ENCODE results near the gene SUPT3H. TPM values are rescaled to one million over a fixed set of nuclear protein-coding genes. Genes with fewer than 3 reads are reported as not detected.
A peak's percentile ranks its signal among the peaks of the same experiment; 100 is the strongest.

Gene SUPT3H
- total RNA-seq, 6 experiments from 2014 or later, result 5.6 to 8.2 (median 6.5) TPM

DNA sequence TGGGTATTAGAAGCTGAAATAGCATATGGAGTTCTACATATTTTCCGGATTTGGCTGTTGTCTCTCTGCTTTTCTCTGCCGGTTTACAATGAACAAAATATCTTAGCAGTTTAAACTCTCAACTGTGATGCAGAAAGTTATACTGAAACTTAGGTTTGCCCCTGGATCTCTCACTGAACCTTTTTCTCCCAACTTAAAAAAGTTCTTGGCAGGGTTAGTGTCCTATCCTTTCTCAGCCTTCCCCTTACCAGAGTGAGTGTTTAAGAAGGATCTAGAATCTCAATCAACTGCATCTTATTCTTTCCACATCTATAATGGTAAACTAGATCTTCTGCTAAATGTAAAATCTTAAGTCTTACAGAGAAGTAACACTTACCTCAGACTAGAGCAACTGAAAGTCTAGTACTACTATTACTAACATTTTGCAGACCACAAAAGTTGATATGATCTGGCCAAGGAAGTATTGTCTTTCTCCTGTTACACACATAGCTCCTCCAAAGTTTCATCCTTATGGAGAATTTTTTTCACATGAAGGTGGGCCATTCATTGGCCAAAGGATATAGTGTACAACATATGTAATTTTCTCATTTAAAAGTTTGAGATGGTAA lies 441.9 kb downstream of the SUPT3H start:
- Mint-ChIP-seq H3K9me3 (no peaks in the 10 kb centered on the region), H3K36me3 (ENCODE audit: low read depth) (peaks cover under 1% of the 10 kb centered on the region; the same call in 1 of the 2 replicates), H3K4me3 (no peak overlapping the region), H3K4me1 (ENCODE audit: low read depth) (no peaks in the 10 kb centered on the region), H3K27ac (no peak overlapping the region), H3K27me3 (ENCODE audit: insufficient read depth) (no peaks in the 10 kb centered on the region; the same call in 1 of the 2 replicates)
- TF ChIP-seq, protein P1, sequence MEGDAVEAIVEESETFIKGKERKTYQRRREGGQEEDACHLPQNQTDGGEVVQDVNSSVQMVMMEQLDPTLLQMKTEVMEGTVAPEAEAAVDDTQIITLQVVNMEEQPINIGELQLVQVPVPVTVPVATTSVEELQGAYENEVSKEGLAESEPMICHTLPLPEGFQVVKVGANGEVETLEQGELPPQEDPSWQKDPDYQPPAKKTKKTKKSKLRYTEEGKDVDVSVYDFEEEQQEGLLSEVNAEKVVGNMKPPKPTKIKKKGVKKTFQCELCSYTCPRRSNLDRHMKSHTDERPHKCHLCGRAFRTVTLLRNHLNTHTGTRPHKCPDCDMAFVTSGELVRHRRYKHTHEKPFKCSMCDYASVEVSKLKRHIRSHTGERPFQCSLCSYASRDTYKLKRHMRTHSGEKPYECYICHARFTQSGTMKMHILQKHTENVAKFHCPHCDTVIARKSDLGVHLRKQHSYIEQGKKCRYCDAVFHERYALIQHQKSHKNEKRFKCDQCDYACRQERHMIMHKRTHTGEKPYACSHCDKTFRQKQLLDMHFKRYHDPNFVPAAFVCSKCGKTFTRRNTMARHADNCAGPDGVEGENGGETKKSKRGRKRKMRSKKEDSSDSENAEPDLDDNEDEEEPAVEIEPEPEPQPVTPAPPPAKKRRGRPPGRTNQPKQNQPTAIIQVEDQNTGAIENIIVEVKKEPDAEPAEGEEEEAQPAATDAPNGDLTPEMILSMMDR (IDR thresholded peaks at IDR 0.05), result no peak
- DNase-seq, result no peak

DNA sequence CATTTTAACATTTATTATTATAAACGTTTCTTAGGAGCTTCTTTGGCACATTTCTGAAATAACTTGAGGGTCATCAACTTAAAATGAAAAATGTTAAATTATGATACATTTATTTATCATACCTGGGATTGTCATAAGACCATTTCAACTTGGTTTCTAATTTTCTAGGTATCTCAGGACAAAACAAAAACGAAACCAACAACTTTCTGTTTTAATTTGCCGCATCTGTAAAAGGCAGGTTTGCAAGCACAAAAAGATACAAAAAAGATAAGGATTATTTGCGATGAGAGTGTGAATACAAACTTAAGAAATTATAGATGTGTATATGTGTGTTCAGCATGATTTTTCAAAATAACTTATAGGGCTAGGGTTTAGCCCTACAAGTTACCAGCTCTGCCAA lies 444.6 kb downstream of the SUPT3H start:
- Mint-ChIP-seq H3K4me3 (peak overlapping the region; percentile 62; the same call in 1 of the 2 replicates), H3K9me3 (no peaks in the 10 kb centered on the region), H3K36me3 (ENCODE audit: low read depth) (no peaks in the 10 kb centered on the region), H3K27ac (no peak overlapping the region), H3K27me3 (ENCODE audit: insufficient read depth) (no peaks in the 10 kb centered on the region), H3K4me1 (ENCODE audit: low read depth) (no peaks in the 10 kb centered on the region)
- no peak for DNase-seq
- TF ChIP-seq, protein P1 (IDR thresholded peaks at IDR 0.05), result no peak

DNA sequence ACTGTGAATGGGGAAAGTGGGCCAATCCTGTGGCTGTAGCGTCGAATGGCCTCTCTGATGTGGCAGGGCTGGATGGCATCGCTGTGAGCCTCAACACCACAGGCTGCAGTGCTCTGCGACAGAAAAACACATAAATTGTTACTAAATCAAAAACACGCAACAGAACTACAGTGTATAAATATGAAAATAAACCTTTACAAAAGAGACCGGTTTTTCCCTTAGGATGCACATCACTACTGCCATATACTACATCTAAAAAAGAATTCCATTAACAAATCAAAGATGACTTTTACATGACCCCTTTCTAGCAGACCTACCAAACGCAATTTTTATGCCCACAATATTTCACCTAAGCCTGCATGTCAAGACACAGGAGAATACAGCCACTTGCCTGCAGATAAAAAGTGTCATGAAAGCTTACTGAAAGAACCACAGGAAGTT lies 445.1 kb downstream of the SUPT3H start:
- Mint-ChIP-seq H3K36me3 (ENCODE audit: low read depth) (no peaks in the 10 kb centered on the region), H3K4me1 (ENCODE audit: low read depth) (no peaks in the 10 kb centered on the region), H3K27me3 (ENCODE audit: insufficient read depth) (no peaks in the 10 kb centered on the region), H3K9me3 (no peaks in the 10 kb centered on the region), H3K27ac (no peak overlapping the region), H3K4me3 (no peak overlapping the region; the same call in 1 of the 2 replicates)
- TF ChIP-seq, protein P1 (IDR thresholded peaks at IDR 0.05), result no peak
- DNase-seq, result no peak

DNA sequence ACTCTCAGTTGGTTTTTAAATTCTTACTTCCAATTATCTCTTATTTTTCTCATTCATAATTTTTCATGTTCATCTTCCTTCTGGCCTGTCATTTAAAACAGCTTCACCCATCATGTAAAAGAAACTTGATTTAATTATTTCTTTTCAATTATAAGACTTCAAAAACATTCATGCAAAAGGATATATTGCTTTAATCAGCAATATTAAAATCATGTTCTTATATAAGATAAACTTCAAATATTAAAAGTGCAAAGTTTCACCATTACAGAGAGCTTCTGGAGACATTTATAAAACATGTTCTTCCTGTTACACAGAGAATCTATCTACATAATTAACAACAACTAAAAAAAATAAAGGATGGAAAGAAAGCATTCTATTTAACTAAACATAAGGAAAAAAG lies 446.3 kb downstream of the SUPT3H start:
- TF ChIP-seq, protein P1 (IDR thresholded peaks at IDR 0.05), result no peak
- DNase-seq, result no peak
- Mint-ChIP-seq H3K27ac (no peak overlapping the region), H3K4me3 (no peak overlapping the region), H3K4me1 (ENCODE audit: low read depth) (no peaks in the 10 kb centered on the region), H3K9me3 (no peaks in the 10 kb centered on the region), H3K27me3 (ENCODE audit: insufficient read depth) (no peaks in the 10 kb centered on the region), H3K36me3 (ENCODE audit: low read depth) (no peaks in the 10 kb centered on the region)

DNA sequence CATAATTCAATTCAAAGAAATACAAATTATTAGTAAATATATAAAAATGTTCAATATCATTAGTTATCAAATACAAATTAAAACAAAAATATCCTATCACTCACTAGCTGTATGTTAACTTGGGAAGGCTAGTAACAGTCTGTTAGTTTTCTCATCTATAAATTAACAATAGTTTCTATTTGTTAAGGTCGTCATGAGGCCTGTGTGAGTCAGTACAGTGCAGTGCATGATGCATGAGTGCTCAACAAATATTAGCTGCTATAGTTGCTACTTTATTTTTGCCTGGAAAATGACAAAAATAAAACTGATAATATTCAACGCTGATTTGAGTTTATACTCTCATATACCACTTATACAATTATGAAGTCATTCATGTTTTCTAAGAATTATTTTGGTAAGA lies 451.2 kb downstream of the SUPT3H start:
- TF ChIP-seq, protein P1 (IDR thresholded peaks at IDR 0.05), result no peak
- Mint-ChIP-seq H3K36me3 (ENCODE audit: low read depth) (no peaks in the 10 kb centered on the region), H3K9me3 (no peaks in the 10 kb centered on the region), H3K4me1 (ENCODE audit: low read depth) (peaks cover 10% of the 10 kb centered on the region), H3K27me3 (ENCODE audit: insufficient read depth) (no peaks in the 10 kb centered on the region), H3K27ac (no peak overlapping the region), H3K4me3 (no peak overlapping the region)
- DNase-seq, result no peak
